Fibroblast of lung (primary cell): Measurements from ENCODE around the gene SLC2A1. TPM values are rescaled to one million over a fixed set of nuclear protein-coding genes. Genes with fewer than 3 reads are reported as not detected.

Source experiments
- DNase-seq, 2 donors: peaks; one replicate each; pipeline versions ENCODE4 v3.0.0 to v3.0.0-alpha.2; 2010; ENCODE audit warnings: low read depth in 2 of 2
- H2AFZ ChIP-seq: 2 replicates; pipeline ENCODE4 v1.5.1; 2012; ENCODE audit warnings: low read length, control low read depth, inconsistent platforms
- H3K27ac ChIP-seq: 2 replicates; pipeline ENCODE4 v1.5.1; 2011; ENCODE audit warnings: low read length, control low read depth; ENCODE audit not compliant: insufficient read depth
- H3K27me3 ChIP-seq: 2 replicates; pipeline ENCODE4 v1.5.1; 2011; ENCODE audit warnings: mild to moderate bottlenecking, low read length; ENCODE audit not compliant: control insufficient read depth, insufficient read depth
- H3K36me3 ChIP-seq: 2 replicates; pipeline ENCODE4 v1.5.1; 2011; ENCODE audit warnings: low read length; ENCODE audit not compliant: control insufficient read depth, insufficient read depth
- H3K4me1 ChIP-seq: 2 replicates; pipeline ENCODE4 v1.5.1; 2011; ENCODE audit warnings: low read length; ENCODE audit not compliant: control insufficient read depth, insufficient read depth; ENCODE audit errors: extremely low read depth
- H3K4me2 ChIP-seq: 2 replicates; pipeline ENCODE4 v1.5.1; 2011; ENCODE audit warnings: low read length, control low read depth; ENCODE audit not compliant: insufficient read depth; ENCODE audit errors: extremely low read depth
- H3K4me3 ChIP-seq, 4 experiments: fragments of 200-600 bp in 1 of 4; sonication (generic) in 1 of 4; replicated peaks in 1 of 4; 2 replicates each; pipeline ENCODE4 v1.5.1; 2011 to 2016; ENCODE audit warnings: low read length in 4 of 4, low read depth in 3 of 4, mild to moderate bottlenecking in 3 of 4, control low read depth in 2 of 4, inconsistent platforms in 1 of 4, mixed read lengths in 1 of 4; ENCODE audit not compliant: insufficient read depth in 1 of 4; ENCODE audit errors: control extremely low read depth in 1 of 4
- H3K79me2 ChIP-seq: 2 replicates; pipeline ENCODE4 v1.5.1; 2012; ENCODE audit warnings: mild to moderate bottlenecking, low read length, inconsistent platforms; ENCODE audit not compliant: control insufficient read depth, insufficient read depth
- H3K9ac ChIP-seq: 2 replicates; pipeline ENCODE4 v1.5.1; 2011; ENCODE audit warnings: mild to moderate bottlenecking, low read length, control low read depth; ENCODE audit not compliant: insufficient read depth
- H3K9me3 ChIP-seq: 2 replicates; pipeline ENCODE4 v1.5.1; 2012; ENCODE audit warnings: low read depth, low read length; ENCODE audit not compliant: control insufficient read depth, insufficient read depth
- H4K20me1 ChIP-seq: 2 replicates; pipeline ENCODE4 v1.5.1; 2011; ENCODE audit warnings: low read length; ENCODE audit not compliant: control insufficient read depth, insufficient read depth; ENCODE audit errors: extremely low read depth
- CTCF ChIP-seq, 2 donors: IDR thresholded peaks in 1 of 2; conservative IDR thresholded peaks in 1 of 2; 1 replicate in 1 of 2; 2 replicates in 1 of 2; pipeline ENCODE4 v1.5.1; 2011 to 2012; ENCODE audit warnings: low read length in 2 of 2, control low read depth in 1 of 2, inconsistent platforms in 1 of 2, low read depth in 1 of 2, mild to moderate bottlenecking in 1 of 2
- EZH2 ChIP-seq: IDR thresholded peaks from 2 replicates; pipeline ENCODE4 v1.5.1; 2012; ENCODE audit warnings: low read length, control low read depth, mild to moderate bottlenecking; ENCODE audit errors: missing control alignments
- polyA plus RNA-seq, 2 donors: library from polyadenylated mRNA; depleted of rRNA in 1 of 2; stranded (reverse) in 1 of 2; unstranded in 1 of 2; fragments of >200 nt; gene quantifications; 2 replicates each; pipeline ENCODE4 v1.2.1, GENCODE V29; 2011 to 2012; ENCODE audit warnings: missing spikeins in 1 of 2
- total RNA-seq: library from RNA; depleted of rRNA; stranded (reverse); fragments of >200 nt; gene quantifications from 2 replicates; pipeline ENCODE4 v1.2.1, GENCODE V29; 2014

The SLC2A1 gene
- total and polyA plus RNA-seq, 2 donors (not counting 1 experiment from before 2014, with no cell fraction given), result 29.9 to 56.5 TPM

GRCh38 chr1:42941640-42942330 lies 16.9 kb downstream of the SLC2A1 start:
- Histone ChIP-seq H3K4me1 (peaks cover 20% of the 10 kb centered on the region), H4K20me1 (no peaks in the 10 kb centered on the region), H3K27ac (peak overlapping the region; percentile 69), H3K9ac (no peak overlapping the region), H3K4me3 (no peak overlapping the region), H3K27me3 (no peaks in the 10 kb centered on the region), H3K36me3 (peaks cover 4% of the 10 kb centered on the region), H3K9me3 (no peaks in the 10 kb centered on the region), H3K4me2 (no peak overlapping the region), H3K79me2 (peaks cover 12% of the 10 kb centered on the region), H2AFZ (no peak overlapping the region)
- no peak for TF ChIP-seq EZH2
- TF ChIP-seq CTCF (conservative IDR thresholded peaks at IDR 0.05 in 1 of 2, IDR thresholded peaks at IDR 0.05 in 1 of 2; ENCODE audit: low read depth in 1 of 2, low read length in 2 of 2), result no peak
- peak; percentile 71 to 95 for DNase-seq

GRCh38 chr1:42940851-42941639 lies 17.6 kb downstream of the SLC2A1 start:
- no peak overlapping the region for H3K9ac ChIP-seq
- H3K9me3 ChIP-seq, result no peaks in the 10 kb centered on the region
- peak; percentile 89 to 100 for DNase-seq
- no peak overlapping the region for H2AFZ ChIP-seq
- no peak overlapping the region for H3K4me3 ChIP-seq
- TF ChIP-seq EZH2, result no peak
- peak overlapping the region; percentile 5 for H3K4me2 ChIP-seq
- peak overlapping the region; percentile 69 for H3K27ac ChIP-seq
- no peaks in the 10 kb centered on the region for H3K27me3 ChIP-seq
- H3K4me1 ChIP-seq, result peaks cover 27% of the 10 kb centered on the region
- peaks cover 4% of the 10 kb centered on the region for H3K36me3 ChIP-seq
- H3K79me2 ChIP-seq, result peaks cover 7% of the 10 kb centered on the region
- H4K20me1 ChIP-seq, result no peaks in the 10 kb centered on the region

GRCh38 chr1:42938645-42939615 lies 19.7 kb downstream of the SLC2A1 start:
- no peak overlapping the region for H3K4me3 ChIP-seq
- TF ChIP-seq CTCF (conservative IDR thresholded peaks at IDR 0.05 in 1 of 2, IDR thresholded peaks at IDR 0.05 in 1 of 2; ENCODE audit: low read depth in 1 of 2, low read length in 2 of 2) (no peak), EZH2 (no peak)
- no peak overlapping the region for H3K9ac ChIP-seq
- peaks cover 4% of the 10 kb centered on the region for H3K36me3 ChIP-seq
- H3K9me3 ChIP-seq, result no peaks in the 10 kb centered on the region
- H3K79me2 ChIP-seq, result peaks cover 12% of the 10 kb centered on the region
- H2AFZ ChIP-seq, result no peak overlapping the region
- no peak overlapping the region for H3K27ac ChIP-seq
- no peaks in the 10 kb centered on the region for H4K20me1 ChIP-seq
- no peak for DNase-seq
- no peaks in the 10 kb centered on the region for H3K27me3 ChIP-seq
- no peak overlapping the region for H3K4me2 ChIP-seq
- H3K4me1 ChIP-seq, result peaks cover 27% of the 10 kb centered on the region
